GM19023 (cell line): ENCODE results near the gene SCYL1.

Source experiments
- ATAC-seq: cut with Tn5 transposase; IDR thresholded peaks from one replicate; pipeline ENCODE4 v1.9.1; 2021; ENCODE audit warnings: mild to moderate bottlenecking, moderate library complexity; ENCODE audit not compliant: unreplicated experiment

The SCYL1 gene

GRCh38 chr11:65578667-65579066 is 53.8 kb downstream of the SCYL1 start:
- no peak for ATAC-seq

- ATAC-seq = no peak
Measured at GRCh38 chr11:65579291-65579690, 54.4 kb downstream of the SCYL1 start.

GRCh38 chr11:65580031-65580692 is 55.3 kb downstream of the SCYL1 start:
- no peak for ATAC-seq

GRCh38 chr11:65580756-65581155 is 55.9 kb downstream of the SCYL1 start:
- no peak for ATAC-seq

GRCh38 chr11:65581928-65582327 is 57.0 kb downstream of the SCYL1 start:
- ATAC-seq = no peak

- no peak for ATAC-seq
Measured at GRCh38 chr11:65583589-65583988, 58.7 kb downstream of the SCYL1 start.

GRCh38 chr11:65584106-65584505 is 59.2 kb downstream of the SCYL1 start:
- ATAC-seq = no peak

- no peak for ATAC-seq
Measured at GRCh38 chr11:65584723-65585171, 59.9 kb downstream of the SCYL1 start.

- ATAC-seq = no peak
Measured at GRCh38 chr11:65585396-65586246, 60.7 kb downstream of the SCYL1 start.

- no peak for ATAC-seq
Measured at GRCh38 chr11:65586247-65586630, 61.4 kb downstream of the SCYL1 start.

GRCh38 chr11:65586676-65587075 is 61.8 kb downstream of the SCYL1 start:
- no peak for ATAC-seq
